Right lobe of liver (tissue), 4 donors: Measurements from ENCODE around the gene LAMTOR2.

Source experiments
- POLR2A ChIP-seq: fragments of 450-650 bp; IDR thresholded peaks from one replicate; pipeline ENCODE4 v1.6.1; 2017; ENCODE audit warnings: antibody characterized with exemption, mild to moderate bottlenecking
- TF ChIP-seq, protein P1 (sequence below), 4 donors: fragments of 200-600 bp in 3 of 4; fragments of 450-650 bp in 1 of 4; IDR thresholded peaks; one replicate each; pipeline versions ENCODE4 v1.5.1 to v1.8.0; 2016 to 2022; ENCODE audit warnings: antibody characterized with exemption in 4 of 4, mild to moderate bottlenecking in 2 of 4
- donor health status: DM: no; HTN: no; CAD: no.
- donor health status: DM: no; HTN: no; CAD: no.
- donor health status: DM: no; HTN: yes; CAD: no.

GRCh38 chr1:156081180-156081916, 26.8 kb downstream of the LAMTOR2 start:
- TF ChIP-seq, protein P1, sequence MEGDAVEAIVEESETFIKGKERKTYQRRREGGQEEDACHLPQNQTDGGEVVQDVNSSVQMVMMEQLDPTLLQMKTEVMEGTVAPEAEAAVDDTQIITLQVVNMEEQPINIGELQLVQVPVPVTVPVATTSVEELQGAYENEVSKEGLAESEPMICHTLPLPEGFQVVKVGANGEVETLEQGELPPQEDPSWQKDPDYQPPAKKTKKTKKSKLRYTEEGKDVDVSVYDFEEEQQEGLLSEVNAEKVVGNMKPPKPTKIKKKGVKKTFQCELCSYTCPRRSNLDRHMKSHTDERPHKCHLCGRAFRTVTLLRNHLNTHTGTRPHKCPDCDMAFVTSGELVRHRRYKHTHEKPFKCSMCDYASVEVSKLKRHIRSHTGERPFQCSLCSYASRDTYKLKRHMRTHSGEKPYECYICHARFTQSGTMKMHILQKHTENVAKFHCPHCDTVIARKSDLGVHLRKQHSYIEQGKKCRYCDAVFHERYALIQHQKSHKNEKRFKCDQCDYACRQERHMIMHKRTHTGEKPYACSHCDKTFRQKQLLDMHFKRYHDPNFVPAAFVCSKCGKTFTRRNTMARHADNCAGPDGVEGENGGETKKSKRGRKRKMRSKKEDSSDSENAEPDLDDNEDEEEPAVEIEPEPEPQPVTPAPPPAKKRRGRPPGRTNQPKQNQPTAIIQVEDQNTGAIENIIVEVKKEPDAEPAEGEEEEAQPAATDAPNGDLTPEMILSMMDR (IDR thresholded peaks at IDR 0.05) = no peak
- TF ChIP-seq POLR2A = no peak
